GM12875 (cell line): Measurements from ENCODE around the gene LRP1B.

Experiments
- H3K4me3 ChIP-seq: one replicate; pipeline ENCODE4 v1.5.1; 2011; ENCODE audit warnings: low read depth, low read length, control low read depth
- CTCF ChIP-seq: IDR thresholded peaks from 2 replicates; pipeline ENCODE4 v1.5.1; 2011; ENCODE audit warnings: low read depth, mild to moderate bottlenecking, control low read depth, inconsistent platforms, low read length, moderate library complexity, borderline replicate concordance; ENCODE audit not compliant: insufficient read depth

Gene LRP1B

GRCh38 chr2:141767051-141767450 lies 363.8 kb downstream of the LRP1B start:
- H3K4me3 ChIP-seq = no peak overlapping the region
- no peak for TF ChIP-seq CTCF

- no peak overlapping the region for H3K4me3 ChIP-seq
- TF ChIP-seq CTCF = no peak
Observed at GRCh38 chr2:141766225-141766624, 364.6 kb downstream of the LRP1B start.

DNA sequence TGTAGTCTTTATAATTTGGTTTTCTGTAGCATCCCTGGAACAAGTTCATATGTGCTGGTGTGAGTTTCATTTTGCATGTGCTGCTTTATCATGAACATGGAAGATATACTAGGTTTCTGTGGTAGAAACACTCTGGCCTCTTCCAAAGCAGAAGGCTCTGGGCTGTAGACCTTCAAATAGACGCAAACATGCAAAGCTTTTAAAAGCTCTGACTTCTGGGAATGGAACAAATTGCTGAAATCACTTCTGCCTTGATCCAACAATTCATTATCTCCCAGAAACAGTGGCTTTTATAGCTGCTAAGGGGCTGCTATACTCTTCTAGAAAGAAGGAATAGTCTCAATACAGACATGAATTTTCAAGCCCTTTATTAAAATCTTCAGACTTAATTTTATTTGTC lies 382.2 kb downstream of the LRP1B start:
- no peak overlapping the region for H3K4me3 ChIP-seq
- no peak for TF ChIP-seq CTCF

DNA sequence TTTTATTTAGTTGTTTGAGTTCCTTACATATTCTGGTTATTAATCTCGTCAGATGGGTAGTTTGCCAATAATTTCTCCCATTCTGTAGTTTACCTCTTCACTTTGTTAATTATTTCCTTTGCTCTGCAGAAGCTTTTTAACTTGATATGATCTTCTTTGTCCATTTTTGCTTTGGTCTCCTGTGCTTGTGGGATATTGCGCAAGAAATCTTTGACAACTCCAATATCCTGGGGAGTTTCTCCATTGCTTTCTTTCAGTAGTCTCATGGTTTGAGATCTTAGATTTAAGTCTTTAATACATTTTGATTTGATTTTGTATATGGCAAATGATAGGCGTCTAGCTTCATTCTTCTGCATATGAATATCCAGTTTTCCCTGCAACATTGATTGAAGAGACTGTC lies 389.2 kb downstream of the LRP1B start:
- no peak for TF ChIP-seq CTCF

DNA sequence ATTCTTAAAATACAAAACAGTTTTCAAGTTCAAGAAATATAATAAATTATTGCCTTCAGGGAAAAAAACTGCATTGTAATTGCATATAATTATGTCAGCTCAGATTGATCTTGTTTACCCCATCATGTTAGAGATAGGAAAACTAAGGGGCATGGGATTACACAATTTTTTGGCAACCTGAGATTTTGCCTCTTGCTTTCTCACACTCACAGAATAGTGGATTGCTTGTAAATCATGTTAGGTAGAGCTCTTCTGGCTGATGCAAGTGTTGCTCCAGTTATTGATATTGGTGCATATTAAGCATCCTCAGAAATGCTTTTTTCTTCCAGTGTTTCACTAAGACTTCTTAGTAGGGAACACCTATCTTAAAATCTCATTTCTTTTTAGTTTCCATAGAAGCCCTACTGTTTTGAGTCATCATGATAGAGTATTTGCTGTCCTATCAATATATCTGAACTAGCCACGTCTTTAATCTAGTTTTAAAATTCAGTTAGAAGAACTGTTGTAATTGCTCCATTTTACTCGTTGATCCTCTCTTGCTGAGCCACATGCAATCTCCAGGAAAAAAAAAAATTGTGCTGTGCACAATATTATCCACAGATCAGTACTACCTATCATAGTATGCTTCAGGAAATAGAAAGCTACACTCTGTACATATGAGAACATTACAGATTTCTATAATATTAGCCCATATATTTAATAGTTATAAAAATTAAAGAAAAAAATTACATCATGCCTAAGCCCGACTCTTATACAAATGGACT lies 393.1 kb downstream of the LRP1B start:
- H3K4me3 ChIP-seq = no peak overlapping the region
- no peak for TF ChIP-seq CTCF

More for the DNA sequence above, 389.2 kb downstream of the LRP1B start:
- H3K4me3 ChIP-seq = no peak overlapping the region

DNA sequence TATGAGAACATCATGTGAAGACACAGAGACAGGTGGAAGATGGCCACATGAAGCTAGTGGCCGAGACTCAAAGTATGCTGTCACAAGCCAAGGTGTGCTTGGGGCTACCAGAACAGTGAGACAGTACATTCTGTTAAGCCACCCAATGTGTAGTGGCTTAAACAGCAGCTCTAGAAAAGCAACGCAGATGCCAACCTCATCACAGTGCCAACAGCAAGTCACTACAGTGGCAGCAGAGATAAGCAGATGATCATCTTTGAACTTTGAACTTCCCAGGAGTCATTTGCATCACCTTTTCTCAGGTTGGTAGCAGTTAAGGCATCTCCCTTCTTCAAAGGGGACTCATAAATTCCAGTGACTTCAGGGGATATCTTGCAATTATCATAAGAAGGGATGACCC lies 394.4 kb downstream of the LRP1B start:
- TF ChIP-seq CTCF = no peak
- no peak overlapping the region for H3K4me3 ChIP-seq

DNA sequence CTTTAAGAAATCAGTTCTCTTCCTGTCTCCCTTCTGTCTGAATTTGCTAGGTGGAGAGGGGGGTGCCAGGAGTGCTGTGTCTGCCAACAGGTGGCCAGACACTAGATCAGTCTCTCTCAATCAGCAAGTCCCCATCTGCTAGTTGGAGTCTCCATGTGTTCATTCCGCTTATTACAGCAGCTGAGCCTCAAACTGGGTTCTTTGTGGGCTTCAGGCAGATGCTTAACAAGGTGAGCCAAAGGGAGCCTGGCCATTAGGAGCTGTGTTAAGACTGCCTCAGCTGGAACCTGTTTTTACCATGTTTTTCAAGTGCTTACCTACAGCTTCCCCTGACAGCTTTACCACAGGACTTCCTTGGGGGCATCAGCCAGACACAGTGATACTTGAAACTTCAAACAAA lies 401.9 kb downstream of the LRP1B start:
- TF ChIP-seq CTCF = no peak

More for the DNA sequence above, 401.9 kb downstream of the LRP1B start:
- no peak overlapping the region for H3K4me3 ChIP-seq
